Stimulated activated CD8-positive, alpha-beta memory T cell treated with anti-CD3 and anti-CD28 coated beads, Interleukin-7, amount 100 ng/mL, for 4 hours (primary cell): ENCODE results near the gene CD52.

ENCODE experiments used
- DNase-seq, 2 donors: peaks; one replicate each; pipeline ENCODE4 v3.0.0-alpha.2; 2020; ENCODE audit warnings: low read depth in 2 of 2

Gene CD52

DNA sequence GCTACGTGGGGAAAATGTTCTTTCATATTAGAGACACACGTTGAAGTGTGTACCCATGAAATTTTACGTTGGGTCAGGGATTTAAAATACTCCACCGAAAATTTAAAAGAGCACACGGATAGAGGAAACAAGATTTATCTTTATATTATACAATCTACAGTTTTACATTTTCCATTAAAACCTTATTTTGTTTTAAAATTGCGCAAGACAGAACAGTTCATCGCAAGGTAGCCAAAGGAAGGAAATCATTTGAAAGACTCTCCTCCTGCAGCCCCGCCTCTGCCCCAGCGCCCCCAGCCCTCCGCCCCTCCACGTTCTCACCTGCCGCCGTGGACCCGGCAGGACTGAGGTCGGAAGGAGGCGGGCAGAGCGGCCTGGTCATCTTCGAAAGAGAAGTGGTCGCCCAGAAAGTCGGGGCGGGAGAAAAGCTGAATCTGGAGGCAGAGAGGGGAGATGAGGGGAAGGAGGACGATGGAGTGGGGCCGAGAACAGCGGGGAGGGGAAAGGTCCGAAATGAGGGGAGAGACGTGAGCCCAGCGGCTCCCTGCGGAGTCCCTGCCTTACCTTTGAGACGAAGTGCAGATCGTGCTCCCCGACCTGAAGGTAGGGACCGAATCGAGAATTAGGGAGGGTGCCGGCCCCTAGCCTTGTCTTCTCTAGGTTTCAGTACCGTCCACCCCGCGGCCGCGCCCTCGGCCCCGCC lies 18.2 kb downstream of the CD52 start:
- no peak for DNase-seq

DNA sequence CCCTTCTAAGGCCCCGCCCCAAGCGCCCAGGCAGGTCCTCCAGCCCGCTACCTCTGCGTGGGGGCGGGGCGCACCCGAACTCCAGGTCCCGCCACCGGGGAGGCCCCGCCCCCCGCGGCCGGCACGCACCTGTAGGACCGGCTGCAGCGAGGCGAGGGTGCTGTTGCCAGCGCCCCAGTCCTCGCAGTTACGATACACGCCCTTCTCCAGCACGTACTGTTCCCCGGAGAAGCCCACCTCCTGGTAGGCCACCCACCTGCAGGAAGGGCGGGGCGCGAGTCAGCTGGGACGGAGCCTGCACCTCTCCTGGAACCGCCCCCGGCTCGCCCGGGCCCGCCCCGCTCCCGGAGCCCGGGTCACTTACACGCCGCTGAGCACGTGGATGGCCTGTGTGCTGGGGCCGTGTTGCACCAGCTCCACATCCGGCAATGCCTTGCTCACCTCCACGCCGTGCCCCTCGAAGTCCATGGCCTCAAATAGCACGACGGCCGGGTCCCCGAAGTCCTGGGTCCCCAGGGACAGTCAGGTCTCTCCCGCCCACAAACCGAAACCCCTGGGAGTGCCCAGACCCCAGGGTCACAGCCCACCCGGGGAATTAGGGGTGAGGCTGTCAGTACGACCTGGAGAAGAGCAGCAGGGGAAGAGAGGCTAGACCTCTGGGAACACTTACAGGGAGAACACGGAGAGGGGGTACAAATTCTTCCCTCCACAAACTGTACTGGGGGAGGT lies 18.9 kb downstream of the CD52 start:
- peak; percentile 70 to 84 for DNase-seq

DNA sequence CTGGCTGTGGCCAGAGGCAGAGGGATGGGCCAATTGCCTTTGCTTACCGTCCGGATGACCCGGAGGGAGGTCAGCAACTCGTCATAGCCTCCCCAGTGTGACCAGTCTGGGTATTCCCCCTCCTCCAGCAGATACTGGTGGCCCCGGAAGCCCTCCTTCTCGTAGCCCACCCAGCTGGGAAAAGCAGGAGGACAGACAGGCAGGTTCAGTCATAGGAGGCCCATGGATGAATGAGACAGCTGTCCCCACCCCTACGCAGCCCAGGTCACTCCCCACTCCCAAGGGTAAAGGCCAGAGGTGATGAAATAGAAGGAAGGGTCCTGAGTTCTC lies 19.4 kb downstream of the CD52 start:
- no peak for DNase-seq

DNA sequence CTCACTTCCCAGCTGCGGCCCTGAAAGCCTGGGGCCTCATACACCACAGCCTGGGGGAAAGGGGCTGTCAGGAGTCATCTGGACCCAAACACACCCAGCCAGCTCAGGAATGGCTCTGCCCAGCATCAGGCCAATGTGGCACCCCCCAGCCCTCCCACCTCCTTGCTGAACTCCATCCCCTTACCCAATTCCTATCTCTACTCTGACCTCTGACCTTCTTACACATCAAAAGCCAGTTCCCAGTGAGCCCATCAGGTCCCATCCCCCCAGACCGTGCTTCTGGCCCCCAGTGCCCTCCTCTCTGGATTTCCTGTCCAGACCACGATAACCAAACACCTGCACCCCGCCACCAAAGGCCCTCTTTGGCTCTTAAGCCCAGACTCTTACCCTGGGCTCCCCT lies 19.9 kb downstream of the CD52 start:
- DNase-seq: no peak

DNA sequence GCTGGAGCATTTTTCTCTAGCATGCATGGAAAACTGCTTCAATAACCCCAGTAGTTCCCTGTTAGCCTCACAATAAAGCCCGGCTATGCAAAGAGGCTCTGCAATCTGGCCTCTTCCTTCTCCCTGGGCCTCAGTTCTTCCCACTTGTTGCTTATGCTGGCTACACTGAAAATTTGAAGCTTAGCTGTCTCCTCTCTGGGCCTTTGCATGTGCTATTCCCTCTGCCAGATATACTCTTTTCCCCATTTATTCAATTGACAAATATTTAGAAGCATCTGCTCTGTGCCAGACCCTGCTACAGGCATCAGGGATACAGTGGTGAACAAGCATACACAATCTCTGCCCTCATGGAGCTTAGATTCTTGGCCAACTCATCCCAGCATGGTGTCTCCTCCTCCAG lies 20.9 kb downstream of the CD52 start:
- no peak for DNase-seq

DNA sequence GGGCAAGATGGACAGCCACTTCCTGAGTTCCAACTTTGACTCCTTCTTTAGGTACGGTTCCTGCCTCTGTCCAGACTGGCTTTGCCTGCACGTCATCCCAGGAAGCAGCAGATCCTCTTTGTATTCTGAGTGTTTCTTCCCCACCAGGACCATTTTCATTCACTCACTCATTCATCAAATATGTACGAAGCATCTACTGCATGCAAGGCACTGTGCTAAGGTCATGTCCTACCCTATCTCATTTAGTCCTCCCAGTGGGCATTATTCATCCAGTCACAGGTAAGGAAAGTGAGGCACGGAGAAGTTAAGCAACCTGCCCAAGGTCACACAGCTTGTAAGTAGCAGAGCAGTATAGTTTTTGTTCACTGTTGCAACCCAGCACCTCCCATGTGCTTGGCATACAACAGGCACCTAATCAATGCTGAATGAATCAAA lies 22.3 kb downstream of the CD52 start:
- no peak for DNase-seq

DNA sequence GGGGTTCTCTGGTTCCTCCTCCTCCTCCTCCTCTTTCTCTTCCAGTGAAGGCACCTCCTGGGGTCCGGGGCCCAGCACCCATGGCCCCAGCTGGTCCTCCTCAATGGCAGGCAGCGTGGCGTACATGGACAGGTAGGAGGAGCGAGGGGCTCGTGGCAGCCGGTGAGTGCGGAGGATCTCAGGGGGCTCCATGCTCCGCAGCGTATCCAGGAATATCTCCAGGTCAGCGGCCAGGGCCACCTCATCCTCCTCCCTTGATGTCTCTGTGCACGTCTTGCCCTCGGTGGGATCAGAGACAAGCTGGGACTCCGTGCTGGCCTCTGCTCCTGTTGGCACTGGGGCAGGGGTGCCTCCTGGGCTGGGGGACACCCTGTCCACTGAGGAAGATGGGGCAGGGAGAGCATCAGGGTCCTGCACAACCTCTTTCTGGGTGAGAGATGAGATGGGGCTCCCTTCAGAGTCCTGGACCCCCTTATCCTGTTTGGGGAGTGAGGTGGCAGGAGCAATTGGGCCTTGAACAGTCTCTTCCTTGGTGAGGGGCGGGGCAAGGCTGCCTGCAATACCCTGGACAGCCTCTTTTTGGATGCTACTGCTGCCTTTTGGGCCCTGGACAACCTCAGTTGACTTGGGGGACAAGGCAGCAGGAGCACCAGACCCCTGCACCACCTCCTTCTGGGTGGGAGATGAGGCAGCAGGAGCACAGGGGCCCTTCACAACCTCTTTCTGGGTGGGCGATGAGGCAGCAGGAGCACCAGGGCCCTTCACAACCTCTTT lies 26.6 kb downstream of the CD52 start:
- no peak for DNase-seq

DNA sequence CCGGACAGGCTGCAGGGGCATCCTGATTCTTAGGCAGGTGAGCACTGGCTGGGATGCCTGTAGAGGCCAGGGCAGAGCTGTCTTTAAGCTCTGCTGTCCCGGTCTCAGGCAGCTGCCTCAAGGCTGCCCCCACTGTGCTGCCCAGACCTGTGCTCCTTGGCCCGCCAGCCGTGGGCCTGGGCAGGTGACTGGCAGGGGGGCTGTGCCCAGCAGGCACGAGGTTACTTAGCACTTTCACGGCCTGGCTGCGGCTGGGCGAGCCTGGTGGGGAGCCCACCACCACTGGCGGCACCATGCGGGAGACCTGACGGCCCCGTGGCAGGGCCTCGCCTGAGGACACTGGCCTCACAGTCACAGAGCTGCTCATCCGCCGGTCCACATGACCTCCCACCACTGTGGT lies 28.0 kb downstream of the CD52 start:
- no peak for DNase-seq

DNA sequence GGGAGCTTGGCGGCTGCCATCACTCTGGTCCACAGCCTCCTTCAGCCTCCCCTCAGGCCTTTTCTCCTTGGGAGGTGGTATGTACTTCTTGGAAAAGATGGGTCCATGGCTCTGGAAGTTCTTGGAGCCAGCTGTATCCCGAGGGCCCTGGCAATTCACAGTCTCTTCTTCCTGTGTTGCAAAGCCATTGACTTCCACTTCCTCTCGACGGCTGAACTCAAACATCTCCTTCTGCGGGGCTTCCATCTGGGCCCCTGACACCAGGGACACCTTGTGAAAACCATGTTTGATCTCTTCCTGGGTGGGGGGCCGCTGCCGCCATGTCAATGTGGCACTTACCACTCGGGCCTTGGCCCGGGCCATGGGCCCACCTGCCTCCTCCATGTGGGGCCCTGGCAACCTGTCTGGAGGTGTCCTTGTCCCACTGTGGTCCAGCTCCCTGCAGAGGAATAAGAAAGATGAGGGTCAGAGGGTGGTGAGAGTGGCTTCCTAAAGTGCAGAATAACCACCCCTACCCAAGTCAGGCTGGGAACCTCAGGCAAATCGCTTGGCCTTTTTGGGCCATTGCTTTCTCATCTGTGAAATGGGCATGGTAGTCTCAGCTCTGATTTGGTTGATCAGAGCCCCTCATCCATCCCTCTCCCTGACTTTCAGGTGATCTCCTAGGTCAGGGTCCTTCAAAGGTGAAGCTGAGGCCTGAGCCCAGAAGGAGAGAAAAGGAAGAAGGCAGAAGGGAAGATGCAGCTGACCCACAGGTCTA lies 28.7 kb downstream of the CD52 start:
- no peak for DNase-seq

DNA sequence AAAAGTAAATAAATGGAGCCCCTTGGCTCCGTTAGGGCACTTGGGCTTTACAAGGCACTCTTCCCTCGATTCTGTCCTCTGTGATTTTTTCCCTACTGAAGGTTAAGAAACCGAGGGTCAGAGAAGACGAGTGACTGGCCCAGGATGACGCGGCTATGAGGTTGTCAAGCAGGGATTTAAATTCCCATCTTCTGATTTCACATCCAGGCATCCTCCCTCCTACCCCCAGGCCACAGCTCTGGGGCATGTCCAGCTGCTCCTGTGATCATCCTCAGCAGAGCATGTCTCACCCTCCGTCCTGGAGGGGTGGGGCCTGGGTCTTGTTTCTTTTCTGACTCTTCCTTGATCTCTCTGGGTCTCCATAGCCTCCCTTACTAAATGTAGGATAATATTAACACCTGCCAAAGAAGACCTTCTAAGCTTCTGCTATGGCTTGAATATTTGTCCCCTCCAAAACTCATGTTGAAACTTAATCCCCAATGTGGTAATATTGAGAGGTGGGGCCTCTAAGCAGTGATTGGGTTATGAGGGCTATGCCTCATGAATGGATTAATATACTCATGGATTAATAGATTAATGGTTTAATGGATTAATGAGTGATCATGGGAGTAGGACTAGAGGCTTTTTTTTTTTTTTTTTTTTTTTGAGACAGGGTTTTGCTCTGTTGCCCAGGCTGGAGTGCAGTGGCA lies 31.6 kb downstream of the CD52 start:
- no peak for DNase-seq

DNA sequence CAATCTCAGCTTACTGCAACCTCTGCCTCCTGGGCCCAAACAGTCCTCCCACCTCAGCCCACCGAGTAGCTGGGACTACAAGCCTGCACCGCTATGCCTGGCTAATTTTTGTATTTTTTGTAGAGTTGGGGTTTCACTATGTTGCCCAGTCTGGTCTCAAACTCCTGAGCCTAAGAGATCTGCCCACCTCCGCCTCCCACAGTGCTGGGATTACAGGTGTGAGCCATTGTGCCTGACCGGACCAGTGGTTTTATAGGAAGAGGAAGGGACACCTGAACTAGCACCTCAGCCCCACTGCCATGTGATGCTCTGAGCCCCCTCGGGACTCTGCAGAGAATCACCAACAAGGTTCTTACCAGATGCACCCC lies 32.1 kb downstream of the CD52 start:
- DNase-seq: no peak

DNA sequence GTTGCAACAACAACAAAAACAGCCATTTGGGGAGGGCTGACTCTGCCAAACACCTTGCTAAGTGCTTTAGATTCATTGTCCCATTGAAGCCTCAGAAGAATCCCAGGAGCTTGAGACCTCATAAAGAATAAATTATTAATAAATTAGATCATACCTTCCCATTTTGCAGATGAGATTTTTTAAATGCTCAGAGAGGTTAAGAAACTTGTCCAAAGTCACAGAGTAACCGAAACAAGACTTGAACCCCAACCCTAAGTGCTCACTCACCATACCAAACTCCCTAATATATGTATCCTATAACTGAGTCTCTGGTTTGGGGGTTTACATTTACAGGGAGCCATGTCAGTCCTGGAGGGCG lies 32.6 kb downstream of the CD52 start:
- no peak for DNase-seq

DNA sequence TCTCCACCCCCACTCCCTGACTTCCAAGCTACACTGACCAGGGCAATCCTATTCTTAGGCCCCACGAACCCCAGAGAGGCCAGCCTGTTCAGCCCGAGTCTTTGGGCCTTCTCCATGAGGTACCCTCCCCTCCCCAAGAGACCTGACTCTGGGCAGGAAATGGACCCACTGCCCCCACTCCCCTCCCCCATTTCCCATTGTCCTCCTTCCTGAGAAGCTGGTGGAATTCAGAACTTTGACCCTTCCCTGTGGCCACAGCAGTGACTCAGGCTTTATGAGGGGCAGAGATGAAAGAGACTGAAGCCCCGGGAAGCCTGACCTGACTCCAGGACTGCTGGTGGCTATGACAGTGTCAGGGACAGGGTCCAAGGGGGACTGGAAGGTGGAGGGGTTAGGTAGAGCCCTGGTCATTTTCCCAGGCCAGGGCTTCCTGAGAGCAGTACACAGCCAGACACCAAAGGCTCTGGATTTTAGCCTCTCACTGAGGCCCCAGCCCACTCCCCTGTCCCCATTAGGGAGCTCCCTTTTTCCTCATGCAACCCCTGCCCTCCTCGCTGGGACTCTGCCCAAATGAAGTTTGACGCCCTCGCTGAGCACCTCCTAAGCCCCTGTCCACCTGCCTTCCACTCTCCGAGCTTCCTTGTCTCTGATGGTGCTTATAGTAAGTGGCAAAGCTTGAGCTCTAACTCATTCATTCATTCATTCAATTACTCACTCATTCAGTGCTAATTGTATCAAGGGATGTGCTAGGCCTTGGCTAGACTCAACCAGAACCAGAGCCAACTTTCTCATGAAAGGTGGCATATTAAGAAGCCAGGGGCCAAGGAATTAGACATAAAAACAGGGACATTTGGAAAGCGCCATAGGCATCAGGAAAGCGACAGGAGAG lies 33.2 kb downstream of the CD52 start:
- no peak for DNase-seq

DNA sequence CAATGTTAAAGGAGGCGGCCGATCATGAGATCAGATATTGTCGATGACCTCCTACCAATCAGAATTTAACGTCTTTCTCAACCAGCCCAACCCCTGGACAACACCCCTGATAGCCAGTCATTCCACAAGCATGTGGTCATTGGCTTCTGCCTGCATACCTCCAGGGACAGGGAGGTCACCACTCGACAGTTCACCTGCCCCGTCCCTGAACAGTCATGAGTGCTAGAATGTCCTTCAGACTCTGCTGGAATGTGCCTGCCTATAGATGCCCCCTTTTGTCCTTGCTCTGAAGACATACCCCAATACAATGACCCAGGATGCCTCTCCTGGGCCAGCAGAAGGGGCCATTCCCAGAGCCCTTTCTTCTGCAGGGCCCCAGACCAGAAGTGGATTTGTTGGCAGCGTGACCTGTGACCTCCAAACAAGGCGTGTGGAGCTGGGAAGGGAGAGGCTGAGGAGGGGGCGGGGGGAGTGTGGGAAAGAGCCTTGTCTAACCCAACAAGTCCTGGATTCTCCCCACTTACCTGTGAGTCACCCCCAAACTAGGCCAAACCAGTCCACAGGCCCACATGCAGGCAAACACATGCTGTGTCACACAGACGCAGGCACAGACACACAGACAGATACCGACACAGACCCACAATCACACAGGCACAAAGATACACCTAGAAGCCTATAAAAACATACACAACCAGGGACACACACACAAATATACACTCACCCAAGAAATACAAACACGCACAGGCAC lies 34.0 kb downstream of the CD52 start:
- DNase-seq: no peak

DNA sequence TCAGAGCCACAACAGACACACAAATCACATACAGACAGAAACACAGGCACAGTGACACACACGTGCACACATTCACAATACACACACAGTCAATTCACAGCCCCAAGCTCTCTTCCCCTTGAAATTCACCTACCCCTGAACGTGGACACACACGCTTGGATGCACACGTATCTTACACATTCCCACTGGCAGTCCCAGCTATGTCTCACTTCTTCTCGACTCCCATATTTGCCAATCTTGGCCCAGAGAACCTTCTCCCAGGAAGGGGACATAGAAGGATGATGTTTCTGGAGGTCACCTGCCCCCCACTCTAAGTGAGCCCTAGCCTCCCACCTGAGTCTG lies 34.6 kb downstream of the CD52 start:
- DNase-seq: no peak

DNA sequence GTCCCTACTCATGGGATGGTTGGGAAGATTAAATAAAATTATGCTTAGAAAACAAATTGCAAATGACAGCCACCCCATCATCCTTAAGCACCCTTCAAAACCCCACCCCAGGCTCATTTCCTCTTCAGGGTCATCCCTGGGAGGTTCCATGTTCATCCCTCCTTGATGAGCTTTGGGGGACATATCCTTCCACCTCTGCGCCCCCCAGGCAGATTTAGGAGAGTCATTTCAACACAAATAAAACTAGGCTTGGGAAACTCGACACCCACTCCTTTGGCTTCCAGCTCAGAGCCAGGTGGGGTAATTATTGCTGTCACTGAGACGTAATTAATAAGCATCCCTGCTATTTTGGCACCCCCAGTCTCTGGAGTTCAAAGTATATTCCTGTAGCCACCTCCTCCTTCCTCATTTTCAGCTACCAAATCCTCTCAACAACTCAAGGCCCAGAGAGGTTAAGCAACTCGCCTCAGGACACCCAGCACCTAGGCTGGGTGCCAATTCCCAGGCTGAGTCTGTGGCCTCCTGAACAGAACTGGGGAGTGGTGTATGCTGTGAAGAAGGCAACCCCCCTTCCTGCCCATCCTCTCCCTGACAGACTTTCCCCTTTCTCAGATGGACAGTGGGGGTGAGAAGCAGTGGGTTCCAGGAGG lies 35.6 kb downstream of the CD52 start:
- no peak for DNase-seq

DNA sequence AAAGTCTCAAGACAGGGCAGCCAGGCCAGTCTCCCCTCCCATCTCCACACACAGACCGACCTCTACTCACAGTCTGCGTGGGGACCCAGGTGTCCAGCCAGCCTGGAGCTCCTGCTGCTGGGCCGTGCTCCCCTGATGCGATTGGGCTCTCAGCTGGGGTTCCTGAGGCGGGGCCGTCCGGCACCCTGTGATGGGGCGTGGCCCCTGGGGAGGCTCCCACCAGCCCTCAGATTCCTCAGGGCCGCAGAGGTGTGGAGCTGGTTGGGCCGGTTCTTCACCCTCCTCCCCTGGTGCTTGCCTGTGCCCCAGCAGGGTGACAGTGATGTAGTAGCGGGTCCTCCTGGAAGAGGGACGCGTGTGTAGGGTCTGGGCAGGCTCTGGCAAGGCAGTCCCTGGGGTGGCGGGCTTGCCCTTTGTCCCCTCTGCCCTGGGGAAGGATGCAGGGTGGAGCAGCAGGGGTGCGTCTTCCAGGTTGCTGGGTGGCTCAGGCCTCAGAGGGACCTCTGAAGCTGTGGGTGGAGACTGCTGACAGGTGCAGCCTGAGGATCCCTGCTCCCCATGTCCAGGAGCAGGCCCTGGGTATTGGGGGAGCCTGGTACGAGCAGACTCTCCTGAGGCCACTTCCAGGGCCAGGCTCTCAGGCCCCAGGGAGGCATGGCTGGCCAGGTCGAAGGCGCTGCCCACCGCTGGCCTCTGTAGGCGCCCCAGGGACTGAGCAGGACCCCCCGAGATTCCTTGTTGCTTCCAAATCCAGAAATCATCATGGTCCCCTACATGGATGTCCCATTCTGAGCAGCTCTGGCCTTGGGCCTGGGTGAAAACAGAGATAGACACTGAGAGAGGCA lies 36.4 kb downstream of the CD52 start, which contains the start of gene CRYBG2:
Gene CRYBG2 (minus strand): TSS at position 155 of the 845 bp plus-strand sequence. CDS start 7,473 bp downstream, outside the sequence.
- DNase-seq: no peak

DNA sequence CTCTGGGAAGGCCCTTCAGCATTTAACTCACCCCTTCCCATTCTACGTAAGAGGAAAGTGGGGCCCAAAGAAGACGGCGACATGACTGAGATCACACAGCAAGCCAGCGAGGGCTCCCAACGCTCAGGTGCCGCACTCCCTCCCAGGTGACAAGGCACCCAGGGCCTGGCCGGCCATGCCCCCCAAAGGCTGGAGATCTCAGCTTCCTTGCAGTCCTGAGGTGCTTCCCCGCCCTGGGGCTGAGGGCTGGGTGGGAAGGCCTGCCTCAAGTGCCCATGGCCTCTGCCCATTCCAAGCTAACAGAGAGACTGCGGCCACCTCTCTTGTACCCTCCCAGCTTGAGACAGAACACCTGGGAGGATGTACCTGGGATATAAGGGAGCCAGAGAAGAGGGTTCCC lies 37.2 kb downstream of the CD52 start:
- DNase-seq: no peak

DNA sequence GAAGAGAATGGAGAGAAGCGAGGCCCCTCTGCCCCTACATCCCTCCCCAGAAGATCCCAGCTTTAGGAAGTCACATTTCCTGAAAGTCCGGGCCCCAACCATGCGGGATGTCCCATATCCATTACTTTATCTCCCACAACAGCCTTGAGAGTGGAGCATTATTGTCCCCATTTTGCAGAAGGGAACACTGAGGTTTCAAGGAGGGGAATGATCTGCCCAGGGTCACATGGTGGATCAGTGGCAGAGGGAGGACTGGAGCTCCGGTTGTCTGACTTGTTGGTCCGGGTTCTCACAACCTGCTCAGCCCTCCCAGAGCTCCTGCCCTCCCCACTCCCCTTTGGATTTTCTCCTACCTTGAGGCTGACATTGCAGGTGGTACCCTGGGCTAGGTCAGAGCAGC lies 38.3 kb downstream of the CD52 start:
- DNase-seq: no peak
